Measurements from ENCODE around the gene PRSS57. TPM values are rescaled to one million over a fixed set of nuclear protein-coding genes. Genes with fewer than 3 reads are reported as not detected.

Gene PRSS57
- total and polyA plus RNA-seq, 2 of the 8 experiments (the other 6 are each of a cell fraction or from before 2014, with no cell fraction given): not detected

DNA sequence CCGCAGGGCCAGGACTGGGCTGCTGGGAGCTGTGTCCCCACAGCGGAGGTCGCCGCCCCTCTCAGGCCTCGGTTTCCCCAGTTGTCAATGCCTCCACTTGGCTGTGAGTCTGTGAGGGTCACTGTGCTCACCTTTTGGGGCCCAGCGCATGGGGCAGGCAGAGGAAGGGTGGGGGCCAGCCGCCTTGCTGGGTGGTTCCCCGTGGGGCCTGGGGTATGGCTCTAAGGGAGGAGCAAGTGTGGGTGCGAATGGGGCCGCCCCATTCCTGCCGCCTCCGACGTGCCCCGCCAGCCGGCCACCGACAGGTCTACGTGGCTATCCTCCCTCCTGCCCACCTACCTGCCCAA is 56.4 kb downstream of the PRSS57 start:
- peaks cover 9% of the 10 kb centered on the region; the same call in 1 of the 2 replicates for H3K23me2 ChIP-seq (ENCODE audit: low read depth, low read length)
- no peak overlapping the region for H2AK5ac ChIP-seq (ENCODE audit: low read depth, low read length)
- H3K27me3 ChIP-seq (replicated peaks in 1 of 4; ENCODE audit: control insufficient read depth in 3 of 4, extremely low read depth in 1 of 4, insufficient read depth in 3 of 4, low read length in 3 of 4): peaks cover 0 to 23% (median 11%) of the 10 kb centered on the region in 4 experiments; a peak in 5 of 7 replicates
- no peaks in the 10 kb centered on the region for H3K36me3 ChIP-seq (ENCODE audit: control insufficient read depth in 2 of 4, insufficient read depth in 4 of 4, low read length in 3 of 4)
- H3K18ac ChIP-seq (ENCODE audit: extremely low read depth, low read length): no peak overlapping the region
- no peak overlapping the region for H4K5ac ChIP-seq (ENCODE audit: insufficient read length, low read depth, low read length)
- ChIA-PET POLR2A (ENCODE audit: partially characterized antibody) (interaction anchor here (0.7 kb wide), 1 partner anchor 401 kb away, joined by 3 read pairs; the partner anchor contains the start of gene ABCA7), CTCF (ENCODE audit: partially characterized antibody) (no interaction called here)
- no peak overlapping the region for H2BK5ac ChIP-seq (ENCODE audit: low read depth, low read length)
- no peak overlapping the region for H3K23ac ChIP-seq (ENCODE audit: insufficient read length)
- H3K4me3 ChIP-seq (ENCODE audit: extremely low read depth in 1 of 4, insufficient read depth in 2 of 4, low read depth in 3 of 4, low read length in 4 of 4): peak overlapping the region in 2 of 4 experiments; percentile 37 to 65; a peak in 3 of 8 replicates
- H3K27ac ChIP-seq (ENCODE audit: low read depth, low read length): no peak overlapping the region
- H3K4me1 ChIP-seq (replicated peaks in 1 of 4; ENCODE audit: control insufficient read depth in 3 of 4, insufficient read depth in 4 of 4, low read length in 3 of 4): peaks cover 0 to 6% (median 3%) of the 10 kb centered on the region in 4 experiments; a peak in 4 of 7 replicates
- no peak overlapping the region for H3K14ac ChIP-seq (ENCODE audit: insufficient read length)
- 0 out of 2 replicates have a peak overlapping the region, but pooled peaks have one; percentile 27 for H2BK12ac ChIP-seq (ENCODE audit: low read depth, low read length)
- H4K8ac ChIP-seq (ENCODE audit: extremely low read depth, insufficient read depth, low read length): peak overlapping the region; percentile 39; the same call in 1 of the 2 replicates
- H3K79me1 ChIP-seq (ENCODE audit: low read depth, low read length): no peaks in the 10 kb centered on the region; the same call in 1 of the 2 replicates
- peaks cover 5% of the 10 kb centered on the region in 2 experiments for H4K20me1 ChIP-seq (replicated peaks in 1 of 2; ENCODE audit: control insufficient read depth in 1 of 2, insufficient read depth in 2 of 2, low read length in 2 of 2)
- H3K56ac ChIP-seq (replicated peaks; ENCODE audit: insufficient read length, low read depth, low read length): no peak overlapping the region
- H3K4ac ChIP-seq (replicated peaks; ENCODE audit: insufficient read length, low read depth, low read length): no peak overlapping the region
- no peak overlapping the region for H2BK20ac ChIP-seq (ENCODE audit: low read length)
- FAIRE-seq (no peak), DNase-seq (ENCODE audit: low read depth in 1 of 2, low spot score in 2 of 2) (no peak)
- peak overlapping the region; percentile 51 to 70; a peak in 3 of 4 replicates for H3K4me2 ChIP-seq (ENCODE audit: insufficient read depth in 1 of 2, low read depth in 2 of 2, low read length in 2 of 2)
- H2AFZ ChIP-seq (ENCODE audit: low read length): no peak overlapping the region
- H3K9ac ChIP-seq (replicated peaks in 1 of 4; ENCODE audit: extremely low read depth in 1 of 4, low read depth in 3 of 4, low read length in 3 of 4): no peak overlapping the region
- H2BK120ac ChIP-seq (replicated peaks; ENCODE audit: low read depth, low read length): no peak overlapping the region
- no peaks in the 10 kb centered on the region for H3K79me2 ChIP-seq (ENCODE audit: control insufficient read depth in 1 of 2, insufficient read depth in 2 of 2, low read length in 2 of 2)
- H2BK15ac ChIP-seq (ENCODE audit: low read length): no peak overlapping the region
- H3K9me3 ChIP-seq (ENCODE audit: insufficient read depth in 2 of 2, low read depth in 1 of 2, low read length in 1 of 2): no peaks in the 10 kb centered on the region
- WGBS, 2 experiments (ENCODE audit: extremely low coverage in 1 of 2, insufficient coverage in 1 of 2, insufficient read length in 1 of 2, insufficient replicate concordance in 2 of 2, low coverage in 1 of 2, low lambda C conversion rate in 2 of 2, missing lambda C conversion rate in 1 of 2): 92% methylated on average over 12 of the region's 17 CpGs; no CpG with 5 or more reads in 1 of the 2 experiments
- H4K91ac ChIP-seq (replicated peaks; ENCODE audit: insufficient read length, low read length): no peak overlapping the region
- TF ChIP-seq SP4 (IDR thresholded peaks at IDR 0.05; ENCODE audit: low read length) (no peak), NRF1 (IDR thresholded peaks at IDR 0.05; ENCODE audit: low read depth, low read length) (no peak), POU5F1 (IDR thresholded peaks at IDR 0.05; ENCODE audit: low read depth, low read length) (no peak), EGR1 (IDR thresholded peaks at IDR 0.05; ENCODE audit: borderline replicate concordance, low read depth, low read length) (no peak), CHD2 (IDR thresholded peaks at IDR 0.05; ENCODE audit: low read length) (no peak), SRF (IDR thresholded peaks at IDR 0.05; ENCODE audit: low read depth, low read length) (no peak), RBBP5 (IDR thresholded peaks at IDR 0.05; ENCODE audit: borderline replicate concordance, low read depth, low read length) (no peak), RXRA (IDR thresholded peaks at IDR 0.05; ENCODE audit: insufficient read depth, low read depth, low read length) (no peak), POLR2A (IDR thresholded peaks at IDR 0.05; ENCODE audit: control extremely low read depth in 1 of 2, low read depth in 2 of 2, low read length in 2 of 2) (no peak), JUN (IDR thresholded peaks at IDR 0.05; ENCODE audit: low read depth, low read length) (no peak), SUZ12 (IDR thresholded peaks at IDR 0.05; ENCODE audit: low read length) (no peak), KDM4A (IDR thresholded peaks at IDR 0.05; ENCODE audit: low read depth, low read length, severe bottlenecking) (no peak), EZH2 (IDR thresholded peaks at IDR 0.05; ENCODE audit: low read depth, low read length, severe bottlenecking) (no peak)
- TF ChIP-seq, protein P1, sequence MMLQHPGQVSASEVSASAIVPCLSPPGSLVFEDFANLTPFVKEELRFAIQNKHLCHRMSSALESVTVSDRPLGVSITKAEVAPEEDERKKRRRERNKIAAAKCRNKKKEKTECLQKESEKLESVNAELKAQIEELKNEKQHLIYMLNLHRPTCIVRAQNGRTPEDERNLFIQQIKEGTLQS (IDR thresholded peaks at IDR 0.05; ENCODE audit: insufficient read depth, low read depth, low read length): no peak

Measured in H1 (cell line).